K562 (cell line): ENCODE data around the gene ATP8A1. TPM values are rescaled to one million over a fixed set of nuclear protein-coding genes. Genes with fewer than 3 reads are reported as not detected.

Experiments
- RBM17 ChIP-seq: fragments of 200-400 bp; formaldehyde crosslinking; IDR thresholded peaks from 2 replicates; pipeline ENCODE4 v1.6.1; 2017; ENCODE audit warnings: low read depth, mild to moderate bottlenecking, low read length, borderline replicate concordance
- RBM22 ChIP-seq: fragments of 200-400 bp; formaldehyde crosslinking; IDR thresholded peaks from 2 replicates; pipeline ENCODE4 v1.6.1; 2018; ENCODE audit warnings: low read length, low read depth; ENCODE audit not compliant: poor library complexity, severe bottlenecking
- ZFP30 ChIP-seq: fragments of 250-450 bp; sonication (Bioruptor Pico); IDR thresholded peaks from 2 replicates; pipeline ENCODE4 v1.8.0; 2022; ENCODE audit warnings: moderate library complexity, mild to moderate bottlenecking, inconsistent platforms, borderline replicate concordance
- ZNF316 ChIP-seq: fragments of 450-650 bp; IDR thresholded peaks from 2 replicates; pipeline ENCODE4 v1.6.1; 2016
- ZNF77 ChIP-seq: fragments of 250-450 bp; sonication (Bioruptor Pico); IDR thresholded peaks from 2 replicates; pipeline ENCODE4 v1.5.0; 2020
- polyA plus RNA-seq, 8 experiments: library from polyadenylated mRNA; depleted of rRNA in 4 of 8; stranded (reverse) in 5 of 8; unstranded in 3 of 8; fragments of >200 nt; fragmentation: Nextera tagmentation in 2 of 8; fragmentation: Illumina TruSeq in 1 of 8; extraction: Ambion mirVana in 2 of 8; extraction: Trizol in 1 of 8; gene quantifications; 2 replicates each; pipeline versions ENCODE4 v1.2.1 to v1.2.3, GENCODE V29; 2011 to 2014; ENCODE audit warnings: inconsistent platforms in 1 of 8, missing spikeins in 1 of 8
- total RNA-seq, 7 experiments: library from RNA; depleted of rRNA in 6 of 7; stranded (reverse); fragments of >200 nt in 6 of 7; fragmentation: Illumina TruSeq in 2 of 7; extraction: Trizol in 2 of 7; gene quantifications; 2 replicates each; pipeline versions ENCODE4 v1.2.1 to v1.2.3, GENCODE V29; 2011 to 2021; ENCODE audit warnings: low replicate concordance in 1 of 7
- TF ChIP-seq, protein P1 (sequence below): sonication (generic); formaldehyde crosslinking; IDR thresholded peaks from 2 replicates; pipeline ENCODE4 v1.8.1; 2022; ENCODE audit warnings: missing genetic modification reagents
- TF ChIP-seq, protein P2 (sequence below): sonication (generic); formaldehyde crosslinking; IDR thresholded peaks from 2 replicates; pipeline ENCODE4 v1.8.0; 2023; ENCODE audit warnings: mild to moderate bottlenecking, missing genetic modification reagents

Gene ATP8A1
- total and polyA plus RNA-seq, 9 of the 15 experiments (the other 6 are each of a cell fraction or from before 2014, with no cell fraction given), result 0.05 to 0.29 (median 0.07) TPM; not detected in 2

DNA sequence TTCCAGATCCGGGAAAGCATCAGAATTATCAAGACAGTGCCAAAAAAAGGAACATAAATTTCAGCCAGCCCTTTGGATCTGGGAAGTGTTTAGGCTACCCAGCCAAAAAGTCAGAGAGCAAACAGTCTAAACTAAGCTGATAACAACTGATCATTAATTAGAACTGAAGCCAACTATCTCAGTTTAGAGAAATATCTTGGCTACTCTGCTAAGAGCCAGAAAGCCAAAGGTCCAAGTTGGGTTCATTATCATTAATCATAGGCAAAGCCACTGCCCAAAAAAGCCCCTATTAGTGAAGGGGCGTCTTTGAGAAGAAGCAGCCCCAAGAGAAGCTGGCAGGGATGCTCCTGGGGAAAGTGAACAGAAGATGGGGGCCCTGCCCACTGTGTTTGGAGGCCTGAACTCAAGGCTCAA, 296.6 kb downstream of the ATP8A1 start (continued):
- TF ChIP-seq, protein P1, sequence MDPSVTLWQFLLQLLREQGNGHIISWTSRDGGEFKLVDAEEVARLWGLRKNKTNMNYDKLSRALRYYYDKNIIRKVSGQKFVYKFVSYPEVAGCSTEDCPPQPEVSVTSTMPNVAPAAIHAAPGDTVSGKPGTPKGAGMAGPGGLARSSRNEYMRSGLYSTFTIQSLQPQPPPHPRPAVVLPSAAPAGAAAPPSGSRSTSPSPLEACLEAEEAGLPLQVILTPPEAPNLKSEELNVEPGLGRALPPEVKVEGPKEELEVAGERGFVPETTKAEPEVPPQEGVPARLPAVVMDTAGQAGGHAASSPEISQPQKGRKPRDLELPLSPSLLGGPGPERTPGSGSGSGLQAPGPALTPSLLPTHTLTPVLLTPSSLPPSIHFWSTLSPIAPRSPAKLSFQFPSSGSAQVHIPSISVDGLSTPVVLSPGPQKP (CRISPR knock-in tag), result no peak
- no peak for TF ChIP-seq ZFP30 (CRISPR knock-in tag)
- TF ChIP-seq, protein P2, sequence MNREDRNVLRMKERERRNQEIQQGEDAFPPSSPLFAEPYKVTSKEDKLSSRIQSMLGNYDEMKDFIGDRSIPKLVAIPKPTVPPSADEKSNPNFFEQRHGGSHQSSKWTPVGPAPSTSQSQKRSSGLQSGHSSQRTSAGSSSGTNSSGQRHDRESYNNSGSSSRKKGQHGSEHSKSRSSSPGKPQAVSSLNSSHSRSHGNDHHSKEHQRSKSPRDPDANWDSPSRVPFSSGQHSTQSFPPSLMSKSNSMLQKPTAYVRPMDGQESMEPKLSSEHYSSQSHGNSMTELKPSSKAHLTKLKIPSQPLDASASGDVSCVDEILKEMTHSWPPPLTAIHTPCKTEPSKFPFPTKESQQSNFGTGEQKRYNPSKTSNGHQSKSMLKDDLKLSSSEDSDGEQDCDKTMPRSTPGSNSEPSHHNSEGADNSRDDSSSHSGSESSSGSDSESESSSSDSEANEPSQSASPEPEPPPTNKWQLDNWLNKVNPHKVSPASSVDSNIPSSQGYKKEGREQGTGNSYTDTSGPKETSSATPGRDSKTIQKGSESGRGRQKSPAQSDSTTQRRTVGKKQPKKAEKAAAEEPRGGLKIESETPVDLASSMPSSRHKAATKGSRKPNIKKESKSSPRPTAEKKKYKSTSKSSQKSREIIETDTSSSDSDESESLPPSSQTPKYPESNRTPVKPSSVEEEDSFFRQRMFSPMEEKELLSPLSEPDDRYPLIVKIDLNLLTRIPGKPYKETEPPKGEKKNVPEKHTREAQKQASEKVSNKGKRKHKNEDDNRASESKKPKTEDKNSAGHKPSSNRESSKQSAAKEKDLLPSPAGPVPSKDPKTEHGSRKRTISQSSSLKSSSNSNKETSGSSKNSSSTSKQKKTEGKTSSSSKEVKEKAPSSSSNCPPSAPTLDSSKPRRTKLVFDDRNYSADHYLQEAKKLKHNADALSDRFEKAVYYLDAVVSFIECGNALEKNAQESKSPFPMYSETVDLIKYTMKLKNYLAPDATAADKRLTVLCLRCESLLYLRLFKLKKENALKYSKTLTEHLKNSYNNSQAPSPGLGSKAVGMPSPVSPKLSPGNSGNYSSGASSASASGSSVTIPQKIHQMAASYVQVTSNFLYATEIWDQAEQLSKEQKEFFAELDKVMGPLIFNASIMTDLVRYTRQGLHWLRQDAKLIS (CRISPR knock-in tag), result no peak
- no peak for TF ChIP-seq RBM22
- no peak for TF ChIP-seq ZNF77 (CRISPR knock-in tag)
- TF ChIP-seq ZNF316, result no peak
- no peak for TF ChIP-seq RBM17
